WTC11 (cell line): Measurements from ENCODE around the gene MEGF11. TPM values are rescaled to one million over a fixed set of nuclear protein-coding genes. Genes with fewer than 3 reads are reported as not detected.

Experiments used
- ATAC-seq: fragments of 200-7000 bp; cut with Tn5 transposase; 2 replicates; pipeline ENCODE4 v1.10.0; 2021; ENCODE audit warnings: mild to moderate bottlenecking, moderate library complexity
- CTCF ChIA-PET: fragments of 300-600 bp; sonication (Branson Sonifier 250); formaldehyde crosslinking; loops from one replicate; lab custom pipeline; 2021; ENCODE audit warnings: antibody characterized with exemption; lab: Charles Lee
- POLR2A ChIA-PET: fragments of 350-600 bp; sonication (Branson Sonifier 250); formaldehyde crosslinking; loops from one replicate; lab custom pipeline; 2021; ENCODE audit warnings: antibody characterized with exemption; lab: Charles Lee
- DNase-seq: peaks from one replicate; pipeline ENCODE4 v3.0.0; 2021; ENCODE audit warnings: low spot score
- H3K27ac Mint-ChIP-seq: 2 replicates; pipeline ENCODE4 v1.8.0; 2021; ENCODE audit warnings: mixed read lengths
- H3K27me3 Mint-ChIP-seq: 2 replicates; pipeline ENCODE4 v1.8.0; 2021; ENCODE audit warnings: low read depth, mild to moderate bottlenecking, moderate library complexity, mixed read lengths
- H3K36me3 Mint-ChIP-seq: 2 replicates; pipeline ENCODE4 v1.8.0; 2021; ENCODE audit warnings: mixed read lengths
- H3K4me1 Mint-ChIP-seq: 2 replicates; pipeline ENCODE4 v1.8.0; 2022; ENCODE audit warnings: mixed read lengths
- H3K4me3 Mint-ChIP-seq: 2 replicates; pipeline ENCODE4 v1.8.0; 2021; ENCODE audit warnings: mild to moderate bottlenecking, moderate library complexity, mixed read lengths
- H3K9me3 Mint-ChIP-seq: 2 replicates; pipeline ENCODE4 v1.8.0; 2021; ENCODE audit warnings: mixed read lengths
- ATF6 ChIP-seq: sonication (generic); formaldehyde crosslinking; IDR thresholded peaks from 2 replicates; pipeline ENCODE4 v1.8.1; 2023; ENCODE audit warnings: mild to moderate bottlenecking, missing genetic modification reagents
- ESRRA ChIP-seq: sonication (generic); formaldehyde crosslinking; IDR thresholded peaks from 2 replicates; pipeline ENCODE4 v1.8.1; 2022; ENCODE audit warnings: mild to moderate bottlenecking, missing genetic modification reagents, borderline replicate concordance
- GRHL2 ChIP-seq: fragments of 250-450 bp; sonication (Bioruptor Pico); IDR thresholded peaks from 2 replicates; pipeline ENCODE4 v1.8.0; 2022; ENCODE audit warnings: mild to moderate bottlenecking, moderate library complexity; ENCODE audit not compliant: insufficient replicate concordance, severe bottlenecking
- JAZF1 ChIP-seq: fragments of 250-450 bp; sonication (Bioruptor Pico); IDR thresholded peaks from 2 replicates; pipeline ENCODE4 v1.9.0; 2021; ENCODE audit warnings: moderate library complexity, mild to moderate bottlenecking, inconsistent platforms
- MLX ChIP-seq: sonication (generic); formaldehyde crosslinking; IDR thresholded peaks from 2 replicates; pipeline ENCODE4 v1.8.1; 2023; ENCODE audit warnings: mild to moderate bottlenecking, missing genetic modification reagents, moderate library complexity
- NFE2L1 ChIP-seq: sonication (generic); formaldehyde crosslinking; IDR thresholded peaks from 2 replicates; pipeline ENCODE4 v1.8.1; 2023; ENCODE audit warnings: missing genetic modification reagents
- NFYB ChIP-seq: sonication (generic); formaldehyde crosslinking; conservative IDR thresholded peaks from 2 replicates; pipeline ENCODE4 v1.8.0; 2022; ENCODE audit warnings: low read depth, missing genetic modification reagents
- NR1H2 ChIP-seq: sonication (generic); formaldehyde crosslinking; IDR thresholded peaks from 2 replicates; pipeline ENCODE4 v1.9.0; 2021; ENCODE audit warnings: mild to moderate bottlenecking, moderate library complexity, missing genetic modification reagents
- NR2C2 ChIP-seq: sonication (generic); formaldehyde crosslinking; IDR thresholded peaks from 2 replicates; pipeline ENCODE4 v1.8.0; 2022; ENCODE audit warnings: mild to moderate bottlenecking, missing genetic modification reagents
- PRDM15 ChIP-seq: sonication (generic); formaldehyde crosslinking; IDR thresholded peaks from 2 replicates; pipeline ENCODE4 v1.8.0; 2022; ENCODE audit warnings: missing genetic modification reagents
- RORB ChIP-seq: fragments of 250-450 bp; sonication (Bioruptor Pico); IDR thresholded peaks from 2 replicates; pipeline ENCODE4 v1.9.0; 2021; ENCODE audit warnings: mild to moderate bottlenecking
- SMAD4 ChIP-seq: sonication (generic); formaldehyde crosslinking; IDR thresholded peaks from 2 replicates; pipeline ENCODE4 v1.8.0; 2022; ENCODE audit warnings: mild to moderate bottlenecking, missing genetic modification reagents
- ZNF138 ChIP-seq: sonication (generic); formaldehyde crosslinking; conservative IDR thresholded peaks from 2 replicates; pipeline ENCODE4 v1.8.1; 2022; ENCODE audit warnings: mild to moderate bottlenecking, moderate library complexity, missing genetic modification reagents
- ZNF219 ChIP-seq: sonication (generic); formaldehyde crosslinking; IDR thresholded peaks from 2 replicates; pipeline ENCODE4 v1.8.0; 2023; ENCODE audit warnings: missing genetic modification reagents, mild to moderate bottlenecking, borderline replicate concordance
- ZNF317 ChIP-seq: sonication (generic); formaldehyde crosslinking; IDR thresholded peaks from 2 replicates; pipeline ENCODE4 v1.8.1; 2023; ENCODE audit warnings: low read depth, mild to moderate bottlenecking, moderate library complexity, missing genetic modification reagents, borderline replicate concordance
- ZNF396 ChIP-seq: fragments of 250-450 bp; sonication (Bioruptor Pico); IDR thresholded peaks from 2 replicates; pipeline ENCODE4 v1.8.0; 2021; ENCODE audit warnings: mild to moderate bottlenecking, moderate library complexity, borderline replicate concordance
- ZNF423 ChIP-seq: fragments of 250-450 bp; sonication (Bioruptor Pico); IDR thresholded peaks from 2 replicates; pipeline ENCODE4 v2.1.2; 2022; ENCODE audit warnings: mild to moderate bottlenecking, moderate library complexity
- total RNA-seq: library from RNA; stranded (reverse); gene quantifications from 3 replicates; pipeline ENCODE4 v1.2.3, GENCODE V29; 2021
- TF ChIP-seq, protein P1 (sequence below): sonication (generic); formaldehyde crosslinking; IDR thresholded peaks from 2 replicates; pipeline ENCODE4 v1.8.1; 2023; ENCODE audit warnings: mild to moderate bottlenecking, moderate library complexity, missing genetic modification reagents
- TF ChIP-seq, protein P2 (sequence below): sonication (generic); formaldehyde crosslinking; conservative IDR thresholded peaks from 2 replicates; pipeline ENCODE4 v1.8.1; 2022; ENCODE audit warnings: mild to moderate bottlenecking, missing genetic modification reagents
- TF ChIP-seq, protein P3 (sequence below): sonication (generic); formaldehyde crosslinking; IDR thresholded peaks from 2 replicates; pipeline ENCODE4 v1.8.0; 2022; ENCODE audit warnings: mild to moderate bottlenecking, missing genetic modification reagents
- TF ChIP-seq, protein P4 (sequence below): sonication (generic); formaldehyde crosslinking; IDR thresholded peaks from 2 replicates; pipeline ENCODE4 v1.8.1; 2023; ENCODE audit warnings: mild to moderate bottlenecking, missing genetic modification reagents

Gene MEGF11
- total RNA-seq, 1 experiment from 2014 or later = 3.3 TPM

- ChIA-PET POLR2A (interaction anchor here (1.0 kb wide), 1 partner anchor 75 kb away, joined by 3 read pairs; no protein-coding TSS in a partner anchor), CTCF (interaction anchor here (1.0 to 1.2 kb wide), 3 partner anchors 24 to 141 kb away, joined by 3 to 5 read pairs (median 3); no protein-coding TSS in a partner anchor)
- ATAC-seq = peak; percentile 67
- Mint-ChIP-seq H3K4me1 (peaks cover 32% of the 10 kb centered on the region), H3K36me3 (no peaks in the 10 kb centered on the region), H3K9me3 (peaks cover 2% of the 10 kb centered on the region; the same call in 1 of the 2 replicates), H3K4me3 (no peak overlapping the region), H3K27me3 (no peaks in the 10 kb centered on the region; the same call in 1 of the 2 replicates), H3K27ac (no peak overlapping the region)
- DNase-seq = no peak
- no peak for TF ChIP-seq ZNF317 (CRISPR knock-in tag)
- TF ChIP-seq, protein P1, sequence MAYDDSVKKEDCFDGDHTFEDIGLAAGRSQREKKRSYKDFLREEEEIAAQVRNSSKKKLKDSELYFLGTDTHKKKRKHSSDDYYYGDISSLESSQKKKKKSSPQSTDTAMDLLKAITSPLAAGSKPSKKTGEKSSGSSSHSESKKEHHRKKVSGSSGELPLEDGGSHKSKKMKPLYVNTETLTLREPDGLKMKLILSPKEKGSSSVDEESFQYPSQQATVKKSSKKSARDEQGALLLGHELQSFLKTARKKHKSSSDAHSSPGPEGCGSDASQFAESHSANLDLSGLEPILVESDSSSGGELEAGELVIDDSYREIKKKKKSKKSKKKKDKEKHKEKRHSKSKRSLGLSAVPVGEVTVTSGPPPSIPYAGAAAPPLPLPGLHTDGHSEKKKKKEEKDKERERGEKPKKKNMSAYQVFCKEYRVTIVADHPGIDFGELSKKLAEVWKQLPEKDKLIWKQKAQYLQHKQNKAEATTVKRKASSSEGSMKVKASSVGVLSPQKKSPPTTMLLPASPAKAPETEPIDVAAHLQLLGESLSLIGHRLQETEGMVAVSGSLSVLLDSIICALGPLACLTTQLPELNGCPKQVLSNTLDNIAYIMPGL = no peak
- no peak for TF ChIP-seq ESRRA (CRISPR knock-in tag)
Observed at GRCh38 chr15:66057089-66057488, 196.5 kb downstream of the MEGF11 start.

DNA sequence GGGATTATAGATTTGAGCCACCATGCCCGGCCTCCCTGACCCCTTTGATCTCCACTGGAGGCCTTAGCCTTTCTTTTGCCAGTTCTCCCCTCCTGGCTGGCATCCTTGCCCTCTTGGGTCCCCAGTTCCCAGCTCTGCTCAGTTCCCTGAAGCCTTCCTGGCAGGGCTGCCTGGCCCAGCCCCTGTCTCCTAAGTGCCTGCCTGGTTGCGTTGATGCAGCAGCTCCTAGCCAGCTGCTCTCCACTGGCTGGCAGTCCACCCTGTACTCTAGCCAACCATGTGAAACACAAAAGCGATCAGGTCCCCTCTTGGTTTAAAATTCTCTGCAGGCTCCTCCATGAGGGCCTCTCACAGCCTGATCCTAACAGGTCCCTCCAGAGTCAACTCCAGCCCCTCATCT lies 199.6 kb downstream of the MEGF11 start:
- CTCF ChIA-PET = no interaction called here
- TF ChIP-seq, protein P2, sequence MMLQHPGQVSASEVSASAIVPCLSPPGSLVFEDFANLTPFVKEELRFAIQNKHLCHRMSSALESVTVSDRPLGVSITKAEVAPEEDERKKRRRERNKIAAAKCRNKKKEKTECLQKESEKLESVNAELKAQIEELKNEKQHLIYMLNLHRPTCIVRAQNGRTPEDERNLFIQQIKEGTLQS (CRISPR knock-in tag) = no peak
- TF ChIP-seq RORB (CRISPR knock-in tag) (no peak), ZNF423 (no peak), NR2C2 (CRISPR knock-in tag) (no peak)
- Mint-ChIP-seq H3K36me3 (no peaks in the 10 kb centered on the region), H3K4me3 (no peak overlapping the region), H3K4me1 (peaks cover 30% of the 10 kb centered on the region), H3K9me3 (no peaks in the 10 kb centered on the region), H3K27me3 (no peaks in the 10 kb centered on the region), H3K27ac (no peak overlapping the region)
- DNase-seq (no peak), ATAC-seq (no peak)
- POLR2A ChIA-PET = no interaction called here

GRCh38 chr15:66051833-66052232 lies 201.7 kb downstream of the MEGF11 start:
- peaks cover 10% of the 10 kb centered on the region for H3K4me1 Mint-ChIP-seq
- ChIA-PET CTCF (interaction anchor here (0.6 kb wide), 1 partner anchor 33 kb away, joined by 3 read pairs; no protein-coding TSS in a partner anchor), POLR2A (no interaction called here)
- no peak for DNase-seq
- no peak for ATAC-seq
- H3K9me3 Mint-ChIP-seq = no peaks in the 10 kb centered on the region
- no peaks in the 10 kb centered on the region for H3K27me3 Mint-ChIP-seq
- no peak overlapping the region for H3K4me3 Mint-ChIP-seq
- H3K36me3 Mint-ChIP-seq = no peaks in the 10 kb centered on the region
- no peak overlapping the region for H3K27ac Mint-ChIP-seq
- TF ChIP-seq ZNF219 (CRISPR knock-in tag) = no peak
- TF ChIP-seq PRDM15 (CRISPR knock-in tag) = no peak
- no peak for TF ChIP-seq SMAD4 (CRISPR knock-in tag)
- TF ChIP-seq ZNF138 (CRISPR knock-in tag) = no peak
- TF ChIP-seq NFYB (CRISPR knock-in tag) = no peak
- TF ChIP-seq MLX = no peak
- TF ChIP-seq, protein P3, sequence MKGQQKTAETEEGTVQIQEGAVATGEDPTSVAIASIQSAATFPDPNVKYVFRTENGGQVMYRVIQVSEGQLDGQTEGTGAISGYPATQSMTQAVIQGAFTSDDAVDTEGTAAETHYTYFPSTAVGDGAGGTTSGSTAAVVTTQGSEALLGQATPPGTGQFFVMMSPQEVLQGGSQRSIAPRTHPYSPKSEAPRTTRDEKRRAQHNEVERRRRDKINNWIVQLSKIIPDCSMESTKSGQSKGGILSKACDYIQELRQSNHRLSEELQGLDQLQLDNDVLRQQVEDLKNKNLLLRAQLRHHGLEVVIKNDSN (CRISPR knock-in tag) = no peak
- TF ChIP-seq GRHL2 (CRISPR knock-in tag) = no peak
- TF ChIP-seq, protein P4, sequence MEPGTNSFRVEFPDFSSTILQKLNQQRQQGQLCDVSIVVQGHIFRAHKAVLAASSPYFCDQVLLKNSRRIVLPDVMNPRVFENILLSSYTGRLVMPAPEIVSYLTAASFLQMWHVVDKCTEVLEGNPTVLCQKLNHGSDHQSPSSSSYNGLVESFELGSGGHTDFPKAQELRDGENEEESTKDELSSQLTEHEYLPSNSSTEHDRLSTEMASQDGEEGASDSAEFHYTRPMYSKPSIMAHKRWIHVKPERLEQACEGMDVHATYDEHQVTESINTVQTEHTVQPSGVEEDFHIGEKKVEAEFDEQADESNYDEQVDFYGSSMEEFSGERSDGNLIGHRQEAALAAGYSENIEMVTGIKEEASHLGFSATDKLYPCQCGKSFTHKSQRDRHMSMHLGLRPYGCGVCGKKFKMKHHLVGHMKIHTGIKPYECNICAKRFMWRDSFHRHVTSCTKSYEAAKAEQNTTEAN = no peak
- TF ChIP-seq ATF6 = no peak
- TF ChIP-seq ZNF396 (CRISPR knock-in tag) = no peak
- TF ChIP-seq RORB (CRISPR knock-in tag) = no peak
- no peak for TF ChIP-seq NFE2L1 (CRISPR knock-in tag)
- TF ChIP-seq JAZF1 (CRISPR knock-in tag) = no peak
- no peak for TF ChIP-seq NR1H2
- TF ChIP-seq ZNF423 = no peak
